Measurements from ENCODE around the gene CCDC149. TPM values are rescaled to one million over a fixed set of nuclear protein-coding genes. Genes with fewer than 3 reads are reported as not detected.
"Not testable (repeated sequence)": the region's sequence is repeated elsewhere in the genome, so short reads cannot be mapped to it uniquely, and the experiment has no call there.

Gene CCDC149
- total RNA-seq, 1 donor from 2014 or later = 20.6 TPM

DNA sequence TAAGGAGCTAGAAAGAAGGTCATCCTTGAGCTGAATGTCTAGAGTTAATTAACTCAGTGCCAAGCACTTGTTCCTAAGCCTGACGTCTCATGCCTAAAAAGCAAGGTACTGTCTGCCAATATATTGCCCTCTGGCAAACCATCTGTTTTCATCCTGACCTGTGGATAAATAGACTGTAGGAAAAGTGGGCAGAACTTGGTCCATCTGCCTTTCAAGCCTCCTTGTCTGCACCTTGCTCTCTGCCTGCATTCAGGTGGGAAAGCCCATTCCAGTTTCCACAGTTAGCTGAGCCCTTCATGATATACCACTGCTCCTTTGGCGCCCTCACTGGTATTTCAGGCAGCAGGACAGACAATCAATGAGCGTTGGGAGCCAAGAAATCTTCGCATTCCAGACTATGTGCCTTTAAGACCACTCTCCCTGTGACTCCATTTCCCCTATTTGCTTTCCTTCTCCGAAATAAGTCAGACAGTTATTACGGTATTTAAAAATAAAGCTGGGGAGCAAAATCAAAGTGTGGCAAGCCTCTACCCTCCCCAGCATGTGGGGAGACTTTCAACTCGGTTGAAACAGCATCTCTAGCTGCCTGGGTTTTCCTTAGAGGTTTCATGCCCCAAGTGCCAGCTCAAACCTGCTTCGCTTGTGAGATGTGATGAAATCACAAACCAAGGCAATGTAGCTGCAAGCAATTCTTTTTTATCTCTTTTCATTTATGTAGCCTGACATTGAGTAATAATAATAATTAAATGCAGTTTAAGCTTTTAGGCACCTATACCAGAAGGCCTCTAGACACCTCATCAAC lies 2.5 kb upstream of the CCDC149 start:
- DNase-seq = no peak

DNA sequence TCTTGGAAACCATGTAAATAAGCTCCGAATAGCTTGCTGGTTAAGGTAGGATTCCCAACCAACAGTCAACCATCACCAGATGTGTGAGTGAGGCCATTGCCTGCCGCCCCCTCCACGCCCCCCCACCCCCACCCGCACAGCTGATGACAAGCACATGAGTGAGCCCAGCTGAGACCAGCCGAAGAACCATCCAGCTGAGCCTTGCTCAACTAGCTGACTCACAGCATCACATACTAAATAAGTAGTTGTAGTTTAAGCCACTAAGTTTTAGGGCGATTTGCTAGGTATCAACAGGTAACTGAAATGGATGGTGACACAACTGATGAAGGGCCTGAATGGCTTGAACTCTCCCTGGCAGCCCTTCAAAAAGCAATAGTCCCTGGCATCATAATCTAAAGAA lies 1.6 kb upstream of the CCDC149 start:
- no peak for DNase-seq

DNA sequence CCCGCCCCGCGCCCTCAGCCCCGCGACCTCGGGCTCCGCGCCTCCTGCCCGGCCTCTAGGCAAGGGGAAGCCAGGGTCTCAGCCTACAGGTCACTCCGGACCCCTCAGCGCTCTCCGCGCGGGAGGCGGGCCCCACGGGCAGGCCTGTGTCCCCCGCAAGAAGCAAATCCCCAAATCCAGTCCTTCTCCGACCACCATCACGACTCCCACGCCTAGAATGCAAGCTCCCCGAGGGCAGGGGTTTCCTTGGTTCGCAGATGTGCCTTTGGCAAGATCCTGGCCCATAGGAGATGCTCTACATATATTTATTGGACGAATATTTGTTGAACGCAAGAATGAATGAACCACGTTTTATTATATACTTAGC lies 260 bp upstream of the CCDC149 start:
- peak; percentile 45 for DNase-seq

GRCh38 chr4:24910499-24910898 lies 2.3 kb downstream of the CCDC149 start:
- no peak for DNase-seq

- not testable (repeated sequence) for DNase-seq
Observed at GRCh38 chr4:24909606-24910005, 3.2 kb downstream of the CCDC149 start.

DNA sequence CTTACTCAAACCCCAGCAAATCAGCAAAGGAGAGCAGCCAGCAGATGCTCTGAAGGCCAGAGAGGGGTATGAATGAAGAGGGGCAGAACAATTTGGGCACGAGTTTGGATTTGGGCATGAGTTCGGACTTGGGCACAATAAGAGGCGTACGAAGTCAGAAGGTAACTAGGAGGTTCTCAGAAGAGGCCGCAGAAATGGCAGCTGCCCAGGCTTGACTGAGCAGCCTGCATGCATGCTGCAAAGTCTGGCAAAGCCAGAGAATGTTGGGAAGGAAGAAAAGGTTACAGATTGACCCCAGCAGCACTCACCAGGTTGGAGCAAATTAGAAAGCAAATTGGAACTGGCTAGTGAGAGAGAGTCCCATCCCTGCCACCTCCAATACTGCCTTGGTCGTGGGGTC lies 15.2 kb downstream of the CCDC149 start:
- no peak for DNase-seq

GRCh38 chr4:24896977-24897376 lies 15.9 kb downstream of the CCDC149 start:
- no peak for DNase-seq

DNA sequence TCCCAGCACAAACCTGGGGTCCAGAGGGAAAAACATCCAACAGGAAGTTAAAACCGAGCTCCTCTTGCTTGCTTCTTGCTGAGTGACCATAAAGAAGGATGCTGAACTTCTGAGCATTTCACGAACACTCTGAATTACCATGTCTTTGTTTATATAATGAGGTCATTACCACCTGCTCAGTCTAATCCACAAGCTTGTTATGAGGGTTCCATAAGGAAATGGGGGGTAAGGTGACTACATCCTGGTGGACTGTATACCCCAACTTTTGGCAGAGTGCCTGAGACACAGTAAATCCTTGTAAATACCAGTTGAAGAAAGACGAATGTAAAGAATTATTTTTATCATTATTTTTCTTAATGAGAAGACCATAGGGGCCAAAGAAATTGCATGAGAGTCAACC lies 16.8 kb downstream of the CCDC149 start:
- no peak for DNase-seq

GRCh38 chr4:24895461-24895860 lies 17.4 kb downstream of the CCDC149 start:
- no peak for DNase-seq

DNA sequence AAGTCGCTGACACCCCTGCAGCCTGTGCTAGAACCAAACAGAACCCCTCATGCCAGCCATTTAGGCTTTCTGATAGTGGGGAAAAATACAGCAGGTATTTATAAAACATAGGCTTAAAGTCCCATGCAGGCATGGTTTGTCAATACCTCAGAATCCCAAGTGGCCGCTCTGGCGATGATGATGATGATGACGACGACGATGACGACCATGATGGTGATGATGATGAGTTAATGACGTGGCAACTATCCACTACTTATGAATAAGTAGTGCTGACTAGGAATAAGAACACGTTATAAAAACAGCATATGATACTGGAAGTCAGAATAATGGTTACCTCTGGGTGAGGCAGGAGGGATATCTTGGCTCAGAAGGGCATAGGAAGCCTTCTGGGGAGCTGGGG lies 18.0 kb downstream of the CCDC149 start:
- DNase-seq = no peak

- DNase-seq = no peak
Observed at GRCh38 chr4:24894243-24894642, 18.6 kb downstream of the CCDC149 start.

- DNase-seq = no peak
Observed at GRCh38 chr4:24892778-24893177, 20.1 kb downstream of the CCDC149 start.

DNA sequence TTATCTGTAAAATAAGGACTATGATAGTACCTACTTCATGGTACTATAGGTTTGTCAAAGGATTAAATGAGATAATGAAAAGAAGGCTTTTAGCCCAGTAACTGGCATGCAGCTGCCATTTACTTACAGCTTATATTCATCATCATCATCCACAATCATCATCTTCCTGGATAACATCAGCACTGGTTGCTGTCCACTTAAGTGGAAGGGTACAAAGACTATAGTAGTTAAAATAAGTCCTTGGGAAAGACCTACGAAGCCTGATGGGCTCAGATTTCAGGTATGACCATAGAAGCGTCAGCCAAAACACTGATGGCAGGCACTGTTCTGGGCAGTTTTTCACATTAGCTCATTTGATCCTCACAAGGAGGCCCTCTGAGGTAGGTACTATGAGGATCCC lies 20.6 kb downstream of the CCDC149 start:
- DNase-seq = no peak

DNA sequence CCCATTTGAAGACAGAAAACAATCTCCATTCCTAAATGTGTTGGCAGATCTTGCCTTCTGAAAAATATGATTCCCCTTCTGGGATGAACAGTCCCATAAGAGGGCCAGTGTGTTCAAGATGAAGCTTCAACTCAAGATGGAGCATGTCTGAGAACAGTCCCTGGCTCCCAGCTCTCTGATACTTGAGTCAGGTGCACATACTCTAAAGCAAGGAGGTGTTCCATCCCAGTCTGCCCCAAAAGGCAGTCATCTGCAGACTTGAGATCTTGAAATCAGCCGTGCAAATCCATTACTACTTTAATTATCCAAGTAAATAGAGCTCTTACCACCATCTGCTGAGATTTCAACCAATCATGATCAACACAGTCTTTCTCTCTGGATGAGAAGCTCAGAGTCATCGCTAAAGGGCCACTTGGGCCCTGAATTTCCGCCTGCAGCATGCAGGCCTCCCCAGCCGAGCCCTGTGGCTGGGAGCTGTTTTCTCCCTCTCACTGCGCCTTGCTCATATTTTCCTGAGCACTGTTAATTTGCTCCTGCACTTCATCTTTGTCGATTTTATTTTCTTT lies 22.2 kb downstream of the CCDC149 start:
- no peak for DNase-seq

DNA sequence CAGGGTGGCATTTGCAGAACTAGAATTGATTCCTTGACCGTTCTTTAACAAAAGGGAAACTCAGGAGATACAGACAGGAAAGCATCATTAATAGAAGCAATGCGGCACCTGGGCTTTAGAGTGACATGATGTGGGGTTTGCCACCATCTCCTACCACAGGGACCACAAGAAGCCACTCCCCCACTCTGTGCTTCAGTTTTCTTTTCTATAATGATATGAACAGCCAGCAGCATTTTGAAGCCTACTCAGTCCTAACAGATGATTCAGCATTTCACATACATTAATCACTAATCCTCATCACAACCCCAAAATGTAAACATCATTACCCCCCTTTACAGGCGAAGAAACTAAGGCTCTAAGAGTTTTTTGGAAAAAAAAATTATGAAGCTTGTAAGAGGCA lies 22.9 kb downstream of the CCDC149 start:
- no peak for DNase-seq

- no peak for DNase-seq
Observed at GRCh38 chr4:24888475-24889344, 24.1 kb downstream of the CCDC149 start.

DNA sequence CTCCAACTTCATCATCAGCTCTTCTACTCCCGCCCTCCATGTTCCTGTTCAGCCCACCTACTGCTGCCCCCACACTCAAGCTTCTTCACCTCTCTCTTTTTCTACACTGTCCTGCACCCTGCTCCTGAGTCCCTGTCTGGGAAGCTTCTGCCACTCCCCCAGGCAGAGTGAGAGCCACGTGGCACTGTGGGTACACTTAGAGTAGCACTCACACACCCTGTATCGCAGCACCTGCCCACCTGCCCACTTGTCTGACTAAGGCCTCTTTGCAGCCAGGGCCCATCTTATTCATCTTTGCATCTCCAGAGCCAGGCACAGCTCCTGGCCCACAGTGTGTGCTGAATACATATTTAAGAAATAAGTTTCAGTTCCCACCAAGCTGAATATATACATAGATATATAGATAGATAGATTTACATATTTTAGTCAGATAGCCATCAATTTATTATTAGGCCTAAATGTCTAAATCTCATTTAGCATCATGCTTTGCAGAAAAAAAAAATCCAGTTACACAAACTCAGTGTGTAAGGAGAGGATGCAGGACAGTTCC lies 24.9 kb downstream of the CCDC149 start:
- no peak for DNase-seq

GRCh38 chr4:24886596-24886995 lies 26.2 kb downstream of the CCDC149 start:
- DNase-seq = no peak

DNA sequence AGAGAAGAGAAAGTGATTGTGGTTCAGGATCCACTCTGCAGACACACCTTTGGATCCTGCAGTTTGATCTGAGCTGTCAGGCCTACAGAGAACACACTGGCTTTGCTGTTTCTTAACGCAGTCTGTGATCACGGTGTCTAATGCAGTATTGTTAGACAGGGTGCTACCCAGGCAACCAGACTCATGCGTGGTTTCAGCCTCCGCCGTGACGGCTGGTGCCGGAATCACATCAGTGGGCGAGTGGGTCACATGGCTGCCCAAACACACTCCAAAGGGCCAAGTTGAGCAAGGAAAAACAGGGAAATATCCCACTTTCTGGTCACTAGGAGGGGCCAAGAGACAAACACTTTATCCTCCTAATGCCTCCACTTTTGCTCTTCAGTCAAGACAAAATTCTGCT lies 27.5 kb downstream of the CCDC149 start:
- DNase-seq = no peak

DNA sequence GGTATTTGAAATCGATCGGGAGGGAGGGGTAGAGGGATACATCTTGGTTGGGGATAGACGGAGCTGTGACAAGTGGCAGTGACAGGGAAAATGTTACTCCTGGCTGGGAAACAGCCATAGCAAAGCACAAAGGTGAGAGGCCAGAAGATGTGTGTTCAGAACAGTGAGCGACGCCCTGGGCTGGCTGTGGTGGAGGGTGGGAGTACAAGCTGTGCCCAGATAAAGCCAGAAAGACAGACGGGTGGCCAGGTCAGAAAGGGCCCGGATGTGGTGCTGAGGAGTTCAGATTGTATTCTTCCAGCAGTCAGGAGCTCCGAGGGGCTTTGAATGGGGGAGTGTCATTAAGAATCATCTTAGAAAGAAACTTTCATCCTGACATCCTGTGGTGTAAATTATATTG lies 27.9 kb downstream of the CCDC149 start:
- no peak for DNase-seq

- no peak for DNase-seq
Observed at GRCh38 chr4:24881508-24882196, 31.2 kb downstream of the CCDC149 start.

DNA sequence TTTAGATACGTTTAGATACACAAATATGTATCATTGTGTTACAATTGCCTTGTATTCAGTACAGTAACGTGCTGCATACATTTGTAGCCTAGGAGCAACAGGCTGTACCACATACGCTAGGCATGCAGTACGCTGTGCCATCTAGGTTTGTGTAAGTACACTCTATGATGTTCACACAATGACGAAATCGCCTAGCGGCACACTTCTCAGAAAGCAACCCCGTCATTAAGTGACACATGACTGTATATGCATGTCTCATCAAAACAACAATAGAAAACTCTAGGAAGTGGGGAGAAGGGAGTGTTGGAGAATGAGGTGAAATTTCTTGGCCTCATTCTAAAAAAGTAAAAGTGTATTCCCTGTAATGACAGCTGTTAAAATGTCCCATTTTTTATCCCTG lies 32.7 kb downstream of the CCDC149 start:
- no peak for DNase-seq
